Suprapubic skin (tissue), 4 donors: ENCODE measurements around the gene ZNF30. TPM values are rescaled to one million over a fixed set of nuclear protein-coding genes. Genes with fewer than 3 reads are reported as not detected.
"Not testable (repeated sequence)": the region's sequence is repeated elsewhere in the genome, so short reads cannot be mapped to it uniquely, and the experiment has no call there.

Experiments
- DNase-seq, 2 donors: peaks; one replicate each; pipeline ENCODE4 v3.0.0-alpha.2; 2019; ENCODE audit warnings: low spot score in 2 of 2
- H3K27ac ChIP-seq: fragments of 200-600 bp; sonication (generic); one replicate; pipeline ENCODE4 v1.5.1; 2019
- H3K27me3 ChIP-seq: fragments of 200-600 bp; sonication (generic); one replicate; pipeline ENCODE4 v1.5.1; 2019
- H3K36me3 ChIP-seq: fragments of 200-600 bp; sonication (generic); one replicate; pipeline ENCODE4 v1.5.1; 2019
- H3K4me1 ChIP-seq: fragments of 200-600 bp; sonication (generic); one replicate; pipeline ENCODE4 v1.5.1; 2019
- H3K4me3 ChIP-seq: fragments of 200-600 bp; sonication (generic); one replicate; pipeline ENCODE4 v1.5.1; 2019; ENCODE audit warnings: mild to moderate bottlenecking
- H3K9me3 ChIP-seq: fragments of 200-600 bp; sonication (generic); one replicate; pipeline ENCODE4 v1.5.1; 2019
- EP300 ChIP-seq: sonication (generic); formaldehyde crosslinking; IDR thresholded peaks from one replicate; pipeline ENCODE4 v1.6.1; 2017; ENCODE audit warnings: antibody characterized with exemption
- POLR2A ChIP-seq, 2 donors: fragments of 450-650 bp; IDR thresholded peaks; one replicate each; pipeline ENCODE4 v1.6.1; 2017; ENCODE audit warnings: antibody characterized with exemption in 2 of 2, mild to moderate bottlenecking in 2 of 2, moderate library complexity in 2 of 2
- POLR2AphosphoS5 ChIP-seq, 3 donors: sonication (generic); formaldehyde crosslinking; IDR thresholded peaks; one replicate each; pipeline ENCODE4 v1.6.1; 2017; ENCODE audit warnings: antibody characterized with exemption in 3 of 3
- WGBS: methylation state at CpG from one replicate; pipeline ENCODE4 v1.1.5; 2018; 5-methylcytosine and 5-hydroxymethylcytosine counted together
- total RNA-seq, 4 donors: library from RNA; depleted of rRNA; stranded (reverse); fragments of >200 nt; gene quantifications; one replicate each; pipeline ENCODE4 v1.1.0, GENCODE V29; 2016
- TF ChIP-seq, protein P1 (sequence below), 2 donors: fragments of 200-600 bp in 1 of 2; fragments of 450-650 bp in 1 of 2; sonication (generic) in 1 of 2; IDR thresholded peaks; one replicate each; pipeline ENCODE4 v1.5.1; 2016 to 2019; ENCODE audit warnings: antibody characterized with exemption in 2 of 2, mild to moderate bottlenecking in 1 of 2, moderate library complexity in 1 of 2

The ZNF30 gene
- total RNA-seq, 4 donors from 2014 or later: 0.44 to 3.4 (median 1.5) TPM

DNA sequence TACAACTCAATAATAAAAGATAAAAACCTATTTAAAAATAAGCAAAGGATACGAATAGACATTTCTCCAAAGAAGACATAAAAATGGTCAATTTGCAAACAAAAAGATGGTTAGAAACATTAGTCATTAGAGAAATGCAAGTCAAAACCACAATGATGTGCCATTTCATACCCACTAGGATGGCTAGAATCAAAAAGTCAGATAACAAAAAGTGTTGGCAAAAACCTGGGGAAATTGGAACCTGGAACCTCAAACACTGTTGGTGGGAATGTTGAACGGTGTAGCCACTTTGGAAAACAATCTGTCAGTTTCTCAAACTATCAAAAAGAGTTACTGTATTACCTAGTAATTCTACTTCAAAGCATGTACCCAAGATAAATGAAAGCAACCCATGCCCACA is 26.5 kb upstream of the ZNF30 start:
- TF ChIP-seq POLR2AphosphoS5 (IDR thresholded peaks at IDR 0.05) (no peak), EP300 (no peak), POLR2A (IDR thresholded peaks at IDR 0.05) (no peak)
- TF ChIP-seq, protein P1, sequence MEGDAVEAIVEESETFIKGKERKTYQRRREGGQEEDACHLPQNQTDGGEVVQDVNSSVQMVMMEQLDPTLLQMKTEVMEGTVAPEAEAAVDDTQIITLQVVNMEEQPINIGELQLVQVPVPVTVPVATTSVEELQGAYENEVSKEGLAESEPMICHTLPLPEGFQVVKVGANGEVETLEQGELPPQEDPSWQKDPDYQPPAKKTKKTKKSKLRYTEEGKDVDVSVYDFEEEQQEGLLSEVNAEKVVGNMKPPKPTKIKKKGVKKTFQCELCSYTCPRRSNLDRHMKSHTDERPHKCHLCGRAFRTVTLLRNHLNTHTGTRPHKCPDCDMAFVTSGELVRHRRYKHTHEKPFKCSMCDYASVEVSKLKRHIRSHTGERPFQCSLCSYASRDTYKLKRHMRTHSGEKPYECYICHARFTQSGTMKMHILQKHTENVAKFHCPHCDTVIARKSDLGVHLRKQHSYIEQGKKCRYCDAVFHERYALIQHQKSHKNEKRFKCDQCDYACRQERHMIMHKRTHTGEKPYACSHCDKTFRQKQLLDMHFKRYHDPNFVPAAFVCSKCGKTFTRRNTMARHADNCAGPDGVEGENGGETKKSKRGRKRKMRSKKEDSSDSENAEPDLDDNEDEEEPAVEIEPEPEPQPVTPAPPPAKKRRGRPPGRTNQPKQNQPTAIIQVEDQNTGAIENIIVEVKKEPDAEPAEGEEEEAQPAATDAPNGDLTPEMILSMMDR (IDR thresholded peaks at IDR 0.05): no peak
- peaks cover 6% of the 10 kb centered on the region for H3K4me1 ChIP-seq
- 74% methylated on average over 2 of the region's 2 CpGs for WGBS
- DNase-seq: no peak
- H3K36me3 ChIP-seq: no peaks in the 10 kb centered on the region
- no peaks in the 10 kb centered on the region for H3K9me3 ChIP-seq
- H3K4me3 ChIP-seq: no peak overlapping the region
- H3K27me3 ChIP-seq: peaks cover 21% of the 10 kb centered on the region
- no peak overlapping the region for H3K27ac ChIP-seq

DNA sequence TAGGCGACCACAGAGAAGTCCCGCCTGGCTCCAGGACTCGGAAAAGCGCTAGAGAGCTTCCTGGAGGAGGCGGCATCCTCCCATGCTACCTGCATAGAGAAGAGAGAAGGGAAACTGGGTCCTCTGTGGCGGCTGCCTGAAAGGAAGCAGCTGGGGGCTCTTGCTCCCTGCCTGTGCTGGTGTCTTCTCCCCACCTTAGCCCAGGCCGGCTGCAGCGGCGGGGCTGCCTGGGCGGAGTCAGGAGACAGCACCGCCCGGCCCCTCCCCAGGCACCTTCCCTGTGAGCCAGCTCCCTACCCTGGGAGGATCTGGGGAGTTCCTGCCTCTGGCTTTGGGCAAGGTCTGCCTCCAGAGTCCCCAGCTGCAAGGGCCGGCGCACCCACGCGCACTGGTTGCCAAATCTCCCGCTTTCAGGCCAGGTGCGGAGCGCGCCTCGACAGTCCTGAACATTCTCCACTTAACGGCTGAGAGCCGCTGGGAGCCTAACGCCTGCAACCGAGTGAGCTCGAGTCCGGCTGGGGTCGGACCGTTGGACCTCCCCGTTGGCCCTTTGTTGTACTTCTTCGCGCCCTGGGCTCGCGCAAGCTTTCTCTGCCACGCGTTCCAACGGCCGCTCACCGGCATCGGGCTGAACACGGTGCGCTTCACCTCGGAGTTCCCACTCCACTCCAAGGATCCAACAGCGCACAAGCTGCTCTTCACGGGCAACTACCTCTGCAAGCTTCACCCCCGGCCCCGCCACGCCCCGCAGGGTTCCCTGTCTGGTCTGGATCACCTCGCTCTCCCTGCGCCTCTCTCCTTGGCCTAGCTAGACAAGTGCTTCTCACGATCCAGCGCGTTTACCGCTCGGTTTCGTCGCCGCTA is 21.8 kb upstream of the ZNF30 start:
- H3K27me3 ChIP-seq: peaks cover 53% of the 10 kb centered on the region
- H3K4me3 ChIP-seq: no peak overlapping the region
- H3K27ac ChIP-seq: no peak overlapping the region
- H3K4me1 ChIP-seq: peaks cover 8% of the 10 kb centered on the region
- H3K36me3 ChIP-seq: no peaks in the 10 kb centered on the region
- DNase-seq: no peak
- H3K9me3 ChIP-seq: no peaks in the 10 kb centered on the region
- TF ChIP-seq POLR2A (IDR thresholded peaks at IDR 0.05): no peak
- no peak for TF ChIP-seq EP300
- no peak for TF ChIP-seq POLR2AphosphoS5 (IDR thresholded peaks at IDR 0.05)
- TF ChIP-seq, protein P1 (IDR thresholded peaks at IDR 0.05): no peak
- 11% methylated on average over 14 of the region's 59 CpGs for WGBS

DNA sequence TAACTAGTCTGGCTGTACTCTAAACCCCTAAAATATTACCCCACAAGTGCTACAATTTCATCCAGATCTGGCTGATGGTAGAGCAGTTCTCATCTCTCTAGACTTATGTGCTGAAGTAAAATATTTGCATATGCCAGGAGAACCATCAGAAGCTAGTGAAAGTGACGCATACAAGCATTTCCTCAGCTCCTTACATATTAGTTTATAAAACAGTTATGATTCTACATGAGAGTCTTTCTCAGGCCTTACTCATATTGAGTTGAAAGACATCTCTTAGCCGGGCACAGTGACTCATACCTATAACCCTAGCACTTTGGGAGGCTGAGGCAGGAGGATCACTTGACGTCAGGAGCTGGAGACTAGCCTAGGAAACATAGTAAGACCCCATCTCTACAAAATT is 15.9 kb upstream of the ZNF30 start:
- TF ChIP-seq POLR2A (IDR thresholded peaks at IDR 0.05): no peak
- no peak for TF ChIP-seq EP300
- TF ChIP-seq POLR2AphosphoS5 (IDR thresholded peaks at IDR 0.05): no peak
- TF ChIP-seq, protein P1 (IDR thresholded peaks at IDR 0.05): no peak
- 91% methylated on average over 3 of the region's 3 CpGs for WGBS
- Histone ChIP-seq H3K27me3 (peaks cover 26% of the 10 kb centered on the region), H3K27ac (no peak overlapping the region), H3K36me3 (no peaks in the 10 kb centered on the region), H3K4me1 (no peaks in the 10 kb centered on the region), H3K9me3 (peaks cover 3% of the 10 kb centered on the region), H3K4me3 (no peak overlapping the region)
- DNase-seq: no peak

DNA sequence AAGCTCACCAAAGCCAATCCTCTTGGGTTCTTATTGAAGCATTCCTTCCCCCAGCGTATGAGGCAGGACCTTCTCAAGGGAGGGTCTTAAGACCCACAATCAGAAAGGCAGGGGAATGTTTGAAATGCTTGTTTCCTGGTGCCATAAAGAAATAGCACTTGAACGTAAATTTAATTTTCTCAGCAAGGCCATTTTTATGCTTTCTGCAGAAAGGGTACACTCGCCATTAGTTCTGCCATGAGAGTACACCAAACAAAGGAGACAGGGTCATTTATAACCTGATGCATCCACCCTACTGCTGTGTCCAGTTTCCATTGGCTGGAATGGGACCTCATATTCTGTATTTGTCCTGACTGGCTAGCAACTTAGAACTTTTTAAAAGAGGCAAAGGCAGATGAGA is 9.6 kb upstream of the ZNF30 start:
- 92% methylated on average over 3 of the region's 3 CpGs for WGBS
- H3K9me3 ChIP-seq: peaks cover 14% of the 10 kb centered on the region
- not testable (repeated sequence) for DNase-seq, H3K27me3 ChIP-seq, H3K4me3 ChIP-seq, H3K4me1 ChIP-seq, H3K36me3 ChIP-seq, H3K27ac ChIP-seq

DNA sequence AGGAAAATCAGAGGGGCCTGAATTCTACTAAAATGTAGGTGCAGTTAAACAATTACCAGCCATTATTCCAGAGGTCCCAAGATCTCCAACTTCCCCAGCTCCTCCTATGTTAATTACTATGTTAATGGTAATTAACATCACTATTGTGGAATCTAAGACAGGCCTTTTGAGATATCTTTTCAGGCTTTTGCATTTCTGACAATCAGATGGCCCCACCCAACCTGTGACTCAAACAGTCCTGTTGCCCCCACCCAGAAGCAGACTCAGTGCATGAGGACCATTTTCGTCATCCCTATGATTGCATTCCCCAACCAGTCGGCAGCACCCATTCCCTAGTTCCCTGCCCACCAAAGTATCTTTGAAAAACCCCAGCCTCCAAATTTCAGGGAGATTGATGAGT is 8.5 kb upstream of the ZNF30 start:
- no peaks in the 10 kb centered on the region for H3K27me3 ChIP-seq
- H3K36me3 ChIP-seq: no peaks in the 10 kb centered on the region
- no peak for DNase-seq
- H3K27ac ChIP-seq: no peak overlapping the region
- TF ChIP-seq POLR2AphosphoS5 (IDR thresholded peaks at IDR 0.05) (no peak), EP300 (no peak)
- TF ChIP-seq, protein P1 (IDR thresholded peaks at IDR 0.05): no peak
- H3K9me3 ChIP-seq: peaks cover 14% of the 10 kb centered on the region
- H3K4me3 ChIP-seq: no peak overlapping the region
- H3K4me1 ChIP-seq: no peaks in the 10 kb centered on the region
- WGBS: 88% methylated on average over 2 of the region's 2 CpGs

DNA sequence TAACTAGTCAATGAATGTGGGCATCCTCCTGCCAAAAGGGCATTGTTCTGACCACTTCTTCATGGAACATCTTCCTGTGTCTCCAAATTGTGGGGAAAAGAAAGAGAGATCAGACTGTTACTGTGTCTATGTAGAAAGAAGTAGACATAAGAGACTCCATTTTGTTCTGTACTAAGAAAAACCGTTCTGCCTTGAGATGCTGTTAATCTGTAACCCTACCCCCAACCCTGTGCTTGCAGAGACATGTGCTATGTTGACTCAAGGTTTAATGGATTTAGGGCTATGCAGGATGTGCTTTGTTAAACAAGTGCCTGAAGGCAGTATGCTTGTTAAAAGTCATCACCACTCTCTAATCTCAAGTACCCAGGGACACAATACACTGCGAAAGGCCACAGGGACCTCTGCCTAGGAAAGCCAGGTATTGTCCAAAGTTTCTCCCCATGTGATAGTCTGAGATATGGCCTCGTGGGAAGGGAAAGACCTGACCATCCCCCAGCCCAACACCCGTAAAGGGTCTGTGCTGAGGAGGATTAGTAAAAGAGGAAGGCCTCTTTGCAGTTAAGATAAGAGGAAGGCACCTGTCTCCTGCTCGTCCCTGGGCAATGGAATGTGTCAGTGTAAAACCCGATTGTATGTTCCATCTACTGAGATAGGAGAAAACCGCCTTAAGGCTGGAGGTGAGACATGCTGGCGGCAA is 6.5 kb upstream of the ZNF30 start:
- not testable (repeated sequence) for H3K4me1 ChIP-seq, H3K27me3 ChIP-seq, H3K36me3 ChIP-seq, H3K4me3 ChIP-seq, DNase-seq, H3K27ac ChIP-seq
- WGBS: 63% methylated on average over 8 of the region's 8 CpGs
- H3K9me3 ChIP-seq: peaks cover 10% of the 10 kb centered on the region
